CD4-positive, alpha-beta T cell (primary cell): Measurements from ENCODE around the gene DDX20. TPM values are rescaled to one million over a fixed set of nuclear protein-coding genes. Genes with fewer than 3 reads are reported as not detected.
"Not testable (repeated sequence)": the region's sequence is repeated elsewhere in the genome, so short reads cannot be mapped to it uniquely, and the experiment has no call there.

Experiments
- ATAC-seq: fragments of 200-7000 bp; cut with Tn5 transposase; one replicate; pipeline ENCODE4 v1.10.0; 2022; ENCODE audit warnings: mild to moderate bottlenecking; ENCODE audit not compliant: poor library complexity
- CTCF ChIA-PET: fragments of 350-600 bp; sonication (Branson Sonifier 250); formaldehyde crosslinking; loops from one replicate; lab custom pipeline; 2021; ENCODE audit warnings: antibody characterized with exemption, inconsistent platforms; lab: Charles Lee
- POLR2A ChIA-PET: fragments of 350-600 bp; sonication (Branson Sonifier 250); formaldehyde crosslinking; loops from one replicate; lab custom pipeline; 2021; ENCODE audit warnings: antibody characterized with exemption, inconsistent platforms; lab: Charles Lee
- DNase-seq, 14 experiments: peaks; one replicate each; pipeline ENCODE4 v3.0.0-alpha.2; 2013 to 2020; ENCODE audit warnings: mixed read lengths in 2 of 14
- H3K27ac ChIP-seq, 2 donors: one replicate each; pipeline versions ENCODE4 v1.5.1 to v1.7.0; 2013; ENCODE audit warnings: low read length in 2 of 2, low read depth in 1 of 2, mild to moderate bottlenecking in 1 of 2
- H3K27me3 ChIP-seq, 2 experiments: 1 replicate in 1 of 2; 2 replicates in 1 of 2; pipeline versions ENCODE4 v1.6.1 to v1.7.0; 2013; ENCODE audit warnings: low read length in 2 of 2, control low read depth in 1 of 2, mild to moderate bottlenecking in 1 of 2, moderate library complexity in 1 of 2; ENCODE audit not compliant: insufficient read depth in 2 of 2, control insufficient read depth in 1 of 2
- H3K36me3 ChIP-seq: one replicate; pipeline ENCODE4 v1.6.1; 2013; ENCODE audit warnings: low read length, control low read depth; ENCODE audit not compliant: insufficient read depth
- H3K4me1 ChIP-seq: one replicate; pipeline ENCODE4 v1.6.1; 2013; ENCODE audit warnings: low read length, control low read depth; ENCODE audit not compliant: insufficient read depth
- H3K4me3 ChIP-seq: one replicate; pipeline ENCODE4 v1.5.1; 2013; ENCODE audit warnings: mild to moderate bottlenecking, low read length, moderate library complexity
- H3K9me3 ChIP-seq, 2 experiments: 1 replicate in 1 of 2; 2 replicates in 1 of 2; pipeline versions ENCODE4 v1.6.1 to v1.7.0; 2013; ENCODE audit warnings: low read length in 2 of 2, mild to moderate bottlenecking in 2 of 2, control low read depth in 1 of 2, moderate library complexity in 1 of 2; ENCODE audit not compliant: control insufficient read depth in 1 of 2, insufficient read depth in 1 of 2
- H3K27ac Mint-ChIP-seq: one replicate; pipeline ENCODE4 v1.8.0; 2020; ENCODE audit warnings: mixed read lengths
- H3K27me3 Mint-ChIP-seq: one replicate; pipeline ENCODE4 v1.8.0; 2021; ENCODE audit warnings: mixed read lengths
- H3K36me3 Mint-ChIP-seq: one replicate; pipeline ENCODE4 v1.8.0; 2021; ENCODE audit warnings: low read depth, mixed read lengths
- H3K4me1 Mint-ChIP-seq: one replicate; pipeline ENCODE4 v1.8.0; 2021; ENCODE audit warnings: low read depth, mixed read lengths
- H3K4me3 Mint-ChIP-seq: one replicate; pipeline ENCODE4 v1.8.0; 2020; ENCODE audit warnings: mild to moderate bottlenecking, mixed read lengths
- H3K9me3 Mint-ChIP-seq: one replicate; pipeline ENCODE4 v1.8.0; 2020; ENCODE audit warnings: mixed read lengths
- CTCF ChIP-seq: fragments of 200-600 bp; IDR thresholded peaks from one replicate; pipeline ENCODE4 v1.8.0; 2022; ENCODE audit warnings: antibody characterized with exemption, mild to moderate bottlenecking
- intact Hi-C, 2 experiments: fragments of 100-400 bp; cut with DNase I in 1 of 2; cut with micrococcal nuclease in 1 of 2; formaldehyde crosslinking; loops; one replicate each; pipeline versions ENCODE4 v1.15.1 to v1.9.0; 2023 to 2025; cut with DNase I, micrococcal nuclease
- total RNA-seq, 174 experiments: library from RNA in 2 of 174; stranded (reverse) in 2 of 174; gene quantifications; one replicate each; pipeline ENCODE4 v1.2.3 and lab custom pipeline; 2021 to 2026

DDX20 gene
- total RNA-seq, 2 experiments from 2014 or later = 27.2 to 27.4 TPM

GRCh38 chr1:111793923-111794322 is 38.2 kb downstream of the DDX20 start:
- CTCF ChIA-PET = no interaction called here
- no peaks in the 10 kb centered on the region for H3K4me1 ChIP-seq
- Mint-ChIP-seq H3K36me3 (no peaks in the 10 kb centered on the region), H3K27me3 (peaks cover 17% of the 10 kb centered on the region), H3K9me3 (no peaks in the 10 kb centered on the region), H3K4me3 (no peak overlapping the region), H3K27ac (no peak overlapping the region), H3K4me1 (no peaks in the 10 kb centered on the region)
- intact Hi-C loops = no loop called here
- ATAC-seq (no peak), DNase-seq (no peak)
- no peak overlapping the region for H3K27ac ChIP-seq
- POLR2A ChIA-PET = no interaction called here
- H3K27me3 ChIP-seq = no peaks in the 10 kb centered on the region
- no peaks in the 10 kb centered on the region for H3K36me3 ChIP-seq
- TF ChIP-seq CTCF = no peak
- no peaks in the 10 kb centered on the region for H3K9me3 ChIP-seq
- no peak overlapping the region for H3K4me3 ChIP-seq

DNA sequence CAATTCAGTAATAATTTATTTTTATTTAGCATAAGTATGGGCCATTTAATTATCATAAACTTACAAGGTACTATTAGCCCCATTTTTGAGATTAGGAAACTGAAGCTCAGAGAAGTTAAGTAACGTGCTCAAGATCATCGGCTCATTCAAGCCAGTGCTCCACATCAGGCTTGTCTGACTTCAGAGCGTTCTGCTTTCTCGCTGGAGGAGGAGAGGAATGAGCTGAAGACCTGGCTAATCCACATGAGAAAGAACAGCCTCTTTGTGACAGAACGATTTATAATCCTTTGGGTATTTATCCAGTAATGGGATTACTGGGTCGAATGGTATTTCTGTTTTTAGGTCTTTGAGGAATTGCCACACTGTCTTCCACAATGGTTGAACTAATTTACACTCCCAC is 39.7 kb downstream of the DDX20 start:
- intact Hi-C loops = no loop called here
- Mint-ChIP-seq H3K4me3 (no peak overlapping the region), H3K36me3 (no peaks in the 10 kb centered on the region), H3K27ac (no peak overlapping the region), H3K4me1 (no peaks in the 10 kb centered on the region), H3K9me3 (no peaks in the 10 kb centered on the region), H3K27me3 (peaks cover 17% of the 10 kb centered on the region)
- no peaks in the 10 kb centered on the region for H3K36me3 ChIP-seq
- ChIA-PET CTCF (no interaction called here), POLR2A (no interaction called here)
- no peak overlapping the region for H3K27ac ChIP-seq
- DNase-seq (no peak), ATAC-seq (no peak)
- H3K27me3 ChIP-seq = no peaks in the 10 kb centered on the region
- H3K4me3 ChIP-seq = no peak overlapping the region
- no peak for TF ChIP-seq CTCF
- no peaks in the 10 kb centered on the region for H3K4me1 ChIP-seq
- H3K9me3 ChIP-seq = no peaks in the 10 kb centered on the region

GRCh38 chr1:111798580-111798979 is 42.9 kb downstream of the DDX20 start:
- Histone ChIP-seq H3K36me3 (no peaks in the 10 kb centered on the region), H3K9me3 (no peaks in the 10 kb centered on the region), H3K27ac (no peak overlapping the region), H3K4me3 (no peak overlapping the region), H3K27me3 (no peaks in the 10 kb centered on the region), H3K4me1 (no peaks in the 10 kb centered on the region)
- Mint-ChIP-seq H3K9me3 (no peaks in the 10 kb centered on the region), H3K4me1 (no peaks in the 10 kb centered on the region), H3K27ac (no peak overlapping the region), H3K4me3 (no peak overlapping the region), H3K27me3 (peaks cover 4% of the 10 kb centered on the region), H3K36me3 (no peaks in the 10 kb centered on the region)
- no peak for DNase-seq
- POLR2A ChIA-PET = no interaction called here
- CTCF ChIA-PET = no interaction called here
- intact Hi-C loops = no loop called here
- no peak for ATAC-seq
- TF ChIP-seq CTCF = no peak

DNA sequence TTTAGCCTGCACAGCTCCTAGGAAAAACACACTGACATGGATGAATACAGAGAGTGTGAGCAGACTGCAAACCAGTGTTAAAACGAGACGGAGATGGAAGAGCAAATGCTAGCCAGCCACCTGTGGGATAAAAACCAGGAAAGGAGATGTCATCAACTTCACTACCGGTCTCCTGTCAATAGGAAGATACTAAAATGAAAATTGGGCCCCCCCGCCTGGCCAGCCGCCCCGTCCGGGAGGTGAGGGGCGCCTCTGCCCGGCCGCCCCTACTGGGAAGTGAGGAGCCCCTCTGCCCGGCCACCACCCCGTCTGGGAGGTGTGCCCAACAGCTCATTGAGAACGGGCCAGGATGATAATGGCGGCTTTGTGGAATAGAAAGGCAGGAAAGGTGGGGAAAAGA is 44.0 kb downstream of the DDX20 start:
- H3K27ac Mint-ChIP-seq, POLR2A ChIA-PET, H3K9me3 Mint-ChIP-seq, ATAC-seq, H3K27ac ChIP-seq, H3K9me3 ChIP-seq, H3K4me3 Mint-ChIP-seq, H3K4me3 ChIP-seq, H3K36me3 Mint-ChIP-seq, H3K27me3 ChIP-seq, H3K27me3 Mint-ChIP-seq, intact Hi-C loops, DNase-seq, H3K4me1 ChIP-seq, CTCF ChIA-PET, H3K4me1 Mint-ChIP-seq, H3K36me3 ChIP-seq: not testable (repeated sequence)
